ENCODE measurements around the gene CAMK2G.

The CAMK2G gene

DNA sequence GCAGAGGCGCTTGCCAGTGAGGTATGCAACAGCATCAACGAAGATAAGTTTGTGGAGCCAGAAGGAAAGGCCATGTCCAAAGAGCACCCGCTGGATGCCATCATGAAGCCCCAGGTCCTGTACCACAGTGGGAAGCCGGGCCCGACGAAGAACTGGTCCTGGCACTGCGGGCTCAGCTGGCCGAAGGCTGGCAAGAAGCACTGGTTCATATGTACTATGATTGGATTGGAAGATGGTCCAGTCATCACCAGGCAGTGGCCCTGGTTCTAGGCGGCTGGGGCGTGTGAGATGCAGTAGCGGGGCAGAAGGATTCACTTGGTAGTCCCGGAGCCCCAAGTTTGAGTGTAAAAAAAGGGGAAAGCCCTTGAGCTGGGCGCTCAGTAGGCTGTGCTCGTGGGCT, 66.9 kb downstream of the CAMK2G start:
- Histone ChIP-seq H3K4me3 (ENCODE audit: low read depth in 1 of 2, low read length in 2 of 2) (no peak overlapping the region), H3K79me2 (ENCODE audit: insufficient read depth, low read length) (peaks cover 39% of the 10 kb centered on the region), H3K27ac (ENCODE audit: low read length) (no peak overlapping the region), H3K9me3 (ENCODE audit: insufficient read depth, low read length, severe bottlenecking) (no peaks in the 10 kb centered on the region), H4K20me1 (ENCODE audit: insufficient read depth, low read length) (peaks cover 33% of the 10 kb centered on the region), H3K4me1 (ENCODE audit: insufficient read depth, low read length) (peaks cover 44% of the 10 kb centered on the region), H2AFZ (ENCODE audit: low read depth, low read length) (no peak overlapping the region), H3K36me3 (ENCODE audit: insufficient read depth, low read length) (peaks cover 72% of the 10 kb centered on the region), H3K9ac (ENCODE audit: low read depth, low read length) (no peak overlapping the region), H3K27me3 (ENCODE audit: insufficient read depth, low read length, poor library complexity) (no peaks in the 10 kb centered on the region), H3K4me2 (ENCODE audit: insufficient read depth, low read length) (peak overlapping the region; percentile 27; the same call in 1 of the 2 replicates)
- TF ChIP-seq, protein P1, sequence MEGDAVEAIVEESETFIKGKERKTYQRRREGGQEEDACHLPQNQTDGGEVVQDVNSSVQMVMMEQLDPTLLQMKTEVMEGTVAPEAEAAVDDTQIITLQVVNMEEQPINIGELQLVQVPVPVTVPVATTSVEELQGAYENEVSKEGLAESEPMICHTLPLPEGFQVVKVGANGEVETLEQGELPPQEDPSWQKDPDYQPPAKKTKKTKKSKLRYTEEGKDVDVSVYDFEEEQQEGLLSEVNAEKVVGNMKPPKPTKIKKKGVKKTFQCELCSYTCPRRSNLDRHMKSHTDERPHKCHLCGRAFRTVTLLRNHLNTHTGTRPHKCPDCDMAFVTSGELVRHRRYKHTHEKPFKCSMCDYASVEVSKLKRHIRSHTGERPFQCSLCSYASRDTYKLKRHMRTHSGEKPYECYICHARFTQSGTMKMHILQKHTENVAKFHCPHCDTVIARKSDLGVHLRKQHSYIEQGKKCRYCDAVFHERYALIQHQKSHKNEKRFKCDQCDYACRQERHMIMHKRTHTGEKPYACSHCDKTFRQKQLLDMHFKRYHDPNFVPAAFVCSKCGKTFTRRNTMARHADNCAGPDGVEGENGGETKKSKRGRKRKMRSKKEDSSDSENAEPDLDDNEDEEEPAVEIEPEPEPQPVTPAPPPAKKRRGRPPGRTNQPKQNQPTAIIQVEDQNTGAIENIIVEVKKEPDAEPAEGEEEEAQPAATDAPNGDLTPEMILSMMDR (IDR thresholded peaks at IDR 0.05; ENCODE audit: borderline replicate concordance, extremely low read depth, low read length, poor library complexity, severe bottlenecking), result no peak
- no peak for TF ChIP-seq EZH2 (IDR thresholded peaks at IDR 0.05; ENCODE audit: borderline replicate concordance, low read depth, low read length, severe bottlenecking)
- DNase-seq, result no peak
- no peak for ATAC-seq (ENCODE audit: insufficient read depth, low read depth)

DNA sequence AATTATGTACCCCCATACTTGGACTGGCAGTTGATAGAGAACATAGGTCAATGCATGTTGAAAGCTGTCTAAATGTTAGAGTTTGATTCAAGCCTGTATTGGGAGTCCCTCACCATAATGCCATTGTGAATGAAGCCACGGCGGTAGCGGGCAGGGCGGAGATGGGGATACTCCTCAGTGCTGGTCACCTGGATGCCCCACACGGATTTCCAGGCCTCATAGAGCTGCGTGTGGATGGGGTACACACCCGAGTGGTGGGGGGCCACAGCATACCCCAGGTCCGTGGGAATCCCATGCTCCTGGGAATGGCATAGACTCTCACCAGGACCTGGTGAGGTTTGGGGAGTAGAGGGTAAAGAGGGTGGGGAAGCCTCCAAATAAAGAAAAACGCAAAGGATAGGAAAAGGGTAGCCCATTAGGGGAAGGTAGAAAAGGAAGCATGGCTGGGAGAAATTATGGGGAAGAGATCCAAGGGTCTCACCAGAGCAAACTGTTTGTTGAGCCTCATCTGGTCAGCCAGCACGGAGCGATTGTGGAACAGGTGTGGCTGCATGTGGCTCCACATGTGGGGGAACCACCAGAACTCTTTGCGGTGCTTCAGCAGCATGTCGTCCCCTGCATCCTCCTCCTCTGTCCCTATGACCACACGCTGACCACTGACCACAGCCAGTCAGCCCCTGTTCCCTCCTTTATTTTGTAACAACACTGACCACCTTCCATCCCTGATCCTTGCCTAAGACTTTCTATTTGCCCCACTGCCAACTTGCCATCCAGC, 68.0 kb downstream of the CAMK2G start:
- Histone ChIP-seq H3K27ac (ENCODE audit: low read length) (no peak overlapping the region), H3K27me3 (ENCODE audit: insufficient read depth, low read length, poor library complexity) (no peaks in the 10 kb centered on the region), H3K9me3 (ENCODE audit: insufficient read depth, low read length, severe bottlenecking) (no peaks in the 10 kb centered on the region), H3K4me1 (ENCODE audit: insufficient read depth, low read length) (peaks cover 40% of the 10 kb centered on the region), H3K4me3 (ENCODE audit: low read depth in 1 of 2, low read length in 2 of 2) (no peak overlapping the region), H3K9ac (ENCODE audit: low read depth, low read length) (no peak overlapping the region), H3K4me2 (ENCODE audit: insufficient read depth, low read length) (no peak overlapping the region), H2AFZ (ENCODE audit: low read depth, low read length) (no peak overlapping the region), H3K79me2 (ENCODE audit: insufficient read depth, low read length) (peaks cover 38% of the 10 kb centered on the region), H3K36me3 (ENCODE audit: insufficient read depth, low read length) (peaks cover 83% of the 10 kb centered on the region), H4K20me1 (ENCODE audit: insufficient read depth, low read length) (peaks cover 34% of the 10 kb centered on the region)
- no peak for DNase-seq
- TF ChIP-seq, protein P1 (IDR thresholded peaks at IDR 0.05; ENCODE audit: borderline replicate concordance, extremely low read depth, low read length, poor library complexity, severe bottlenecking), result no peak
- TF ChIP-seq EZH2 (IDR thresholded peaks at IDR 0.05; ENCODE audit: borderline replicate concordance, low read depth, low read length, severe bottlenecking), result no peak
- ATAC-seq (ENCODE audit: insufficient read depth, low read depth), result no peak

DNA sequence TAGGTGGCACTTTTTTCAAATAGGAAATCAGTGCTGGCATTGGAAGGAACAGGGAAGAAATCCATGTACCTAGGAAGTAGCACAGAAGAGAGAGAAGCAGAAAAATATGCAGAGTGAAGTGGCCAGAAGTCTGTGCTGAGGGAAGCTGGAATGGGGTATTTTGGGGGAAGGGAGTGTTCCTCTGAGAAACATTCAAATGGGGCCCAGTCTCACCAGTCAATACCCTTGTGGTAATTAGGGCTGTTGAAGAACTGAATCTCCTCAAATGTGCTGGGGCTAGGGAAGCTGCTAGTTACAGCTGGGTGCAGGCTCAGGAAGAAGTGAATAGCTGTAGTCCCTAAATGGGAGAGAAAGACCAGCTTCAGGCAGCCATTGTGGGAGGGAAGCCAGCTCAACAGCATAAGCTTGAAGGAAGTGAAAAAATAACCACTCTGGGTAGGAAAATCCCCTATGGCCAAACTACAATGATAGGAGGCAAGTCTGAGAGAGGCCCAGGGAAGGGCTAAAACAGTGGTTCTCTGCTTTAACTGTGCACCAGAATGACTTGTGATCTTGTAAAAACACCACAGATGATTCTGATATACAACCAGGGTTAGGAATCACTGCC, 70.6 kb downstream of the CAMK2G start:
- no peak for TF ChIP-seq EZH2 (IDR thresholded peaks at IDR 0.05; ENCODE audit: borderline replicate concordance, low read depth, low read length, severe bottlenecking)
- TF ChIP-seq, protein P1 (IDR thresholded peaks at IDR 0.05; ENCODE audit: borderline replicate concordance, extremely low read depth, low read length, poor library complexity, severe bottlenecking), result no peak

More for the DNA sequence above, 70.6 kb downstream of the CAMK2G start:
- no peak for DNase-seq
- Histone ChIP-seq H2AFZ (ENCODE audit: low read depth, low read length) (no peak overlapping the region), H3K36me3 (ENCODE audit: insufficient read depth, low read length) (peaks cover 93% of the 10 kb centered on the region), H3K9me3 (ENCODE audit: insufficient read depth, low read length, severe bottlenecking) (no peaks in the 10 kb centered on the region), H3K4me1 (ENCODE audit: insufficient read depth, low read length) (peaks cover 21% of the 10 kb centered on the region; the same call in 1 of the 2 replicates), H4K20me1 (ENCODE audit: insufficient read depth, low read length) (peaks cover 26% of the 10 kb centered on the region), H3K79me2 (ENCODE audit: insufficient read depth, low read length) (peaks cover 12% of the 10 kb centered on the region; the same call in 1 of the 2 replicates), H3K4me3 (ENCODE audit: low read depth in 1 of 2, low read length in 2 of 2) (no peak overlapping the region), H3K27ac (ENCODE audit: low read length) (no peak overlapping the region), H3K4me2 (ENCODE audit: insufficient read depth, low read length) (no peak overlapping the region), H3K27me3 (ENCODE audit: insufficient read depth, low read length, poor library complexity) (no peaks in the 10 kb centered on the region), H3K9ac (ENCODE audit: low read depth, low read length) (no peak overlapping the region)
- ATAC-seq (ENCODE audit: insufficient read depth, low read depth), result no peak
